Erythroblast (primary cell): ENCODE data around the gene RAD51B.

Experiments used
- DNase-seq, 2 experiments: peaks; one replicate each; lab custom pipeline; 2025; lab: John Stamatoyannopoulos, UW
- GATA1 ChIP-seq: IDR thresholded peaks from 2 replicates; pipeline ENCODE4 v1.6.1; 2011; ENCODE audit warnings: low read depth, mild to moderate bottlenecking, control low read depth, low read length, moderate library complexity
- POLR2A ChIP-seq: IDR thresholded peaks from 2 replicates; pipeline ENCODE4 v1.6.1; 2011; ENCODE audit warnings: mild to moderate bottlenecking, low read length

The RAD51B gene

GRCh38 chr14:68619790-68620574, 800.4 kb downstream of the RAD51B start:
- no peak for TF ChIP-seq GATA1
- no peak for TF ChIP-seq POLR2A

GRCh38 chr14:68621400-68622365, 802.1 kb downstream of the RAD51B start:
- no peak for DNase-seq
- TF ChIP-seq POLR2A (no peak), GATA1 (no peak)

More at GRCh38 chr14:68619790-68620574, 800.4 kb downstream of the RAD51B start:
- DNase-seq, result peak; percentile 69 to 87

GRCh38 chr14:68622856-68623255, 803.3 kb downstream of the RAD51B start:
- no peak for DNase-seq
- TF ChIP-seq GATA1 (no peak), POLR2A (no peak)

- TF ChIP-seq GATA1, result no peak
- no peak for TF ChIP-seq POLR2A
- DNase-seq, result no peak
Observed at GRCh38 chr14:68623307-68623706, 803.7 kb downstream of the RAD51B start.

GRCh38 chr14:68623826-68624225, 804.2 kb downstream of the RAD51B start:
- TF ChIP-seq GATA1 (no peak), POLR2A (no peak)

GRCh38 chr14:68624541-68625220, 805.1 kb downstream of the RAD51B start:
- DNase-seq, result no peak
- TF ChIP-seq POLR2A, result no peak
- TF ChIP-seq GATA1, result no peak

More at GRCh38 chr14:68623826-68624225, 804.2 kb downstream of the RAD51B start:
- DNase-seq, result no peak

- TF ChIP-seq GATA1, result no peak
- TF ChIP-seq POLR2A, result no peak
Observed at GRCh38 chr14:68625366-68626090, 805.9 kb downstream of the RAD51B start.

GRCh38 chr14:68626386-68626785, 806.8 kb downstream of the RAD51B start:
- DNase-seq, result no peak
- TF ChIP-seq GATA1 (no peak), POLR2A (no peak)

More at GRCh38 chr14:68625366-68626090, 805.9 kb downstream of the RAD51B start:
- no peak for DNase-seq

GRCh38 chr14:68627050-68627867, 807.7 kb downstream of the RAD51B start:
- DNase-seq, result no peak
- no peak for TF ChIP-seq GATA1
- TF ChIP-seq POLR2A, result no peak

GRCh38 chr14:68627868-68628604, 808.5 kb downstream of the RAD51B start:
- peak in 1 of 2 experiments; percentile 4 for DNase-seq
- no peak for TF ChIP-seq POLR2A
- TF ChIP-seq GATA1, result no peak

- TF ChIP-seq POLR2A (no peak), GATA1 (no peak)
- DNase-seq, result no peak
Observed at GRCh38 chr14:68628605-68629310, 809.2 kb downstream of the RAD51B start.
